Activated naive CD8-positive, alpha-beta T cell treated with anti-CD3 and anti-CD28 coated beads for 36 hours (primary cell): Measurements from ENCODE around the gene PERCC1. TPM values are rescaled to one million over a fixed set of nuclear protein-coding genes. Genes with fewer than 3 reads are reported as not detected.
A peak's percentile ranks its signal among the peaks of the same experiment; 100 is the strongest.

Experiments
- DNase-seq: peaks from one replicate; pipeline ENCODE4 v3.0.0; 2021
- H3K27ac Mint-ChIP-seq: one replicate; pipeline ENCODE4 v1.8.0; 2022; ENCODE audit warnings: mild to moderate bottlenecking, moderate library complexity, mixed read lengths
- H3K27me3 Mint-ChIP-seq: one replicate; pipeline ENCODE4 v1.8.0; 2022; ENCODE audit warnings: mild to moderate bottlenecking, mixed read lengths
- H3K36me3 Mint-ChIP-seq: one replicate; pipeline ENCODE4 v1.8.0; 2021; ENCODE audit warnings: mild to moderate bottlenecking, mixed read lengths
- H3K4me1 Mint-ChIP-seq: one replicate; pipeline ENCODE4 v1.8.0; 2021; ENCODE audit warnings: mixed read lengths
- H3K4me3 Mint-ChIP-seq: one replicate; pipeline ENCODE4 v1.8.0; 2022; ENCODE audit warnings: mild to moderate bottlenecking, moderate library complexity, mixed read lengths
- H3K9me3 Mint-ChIP-seq: one replicate; pipeline ENCODE4 v1.8.0; 2022; ENCODE audit warnings: mixed read lengths
- total RNA-seq, 2 experiments: library from RNA; stranded (reverse); gene quantifications; one replicate each; pipeline ENCODE4 v1.2.3, GENCODE V29; 2021

The PERCC1 gene
- total RNA-seq, 2 experiments from 2014 or later, result 0.25 to 0.40 TPM

DNA sequence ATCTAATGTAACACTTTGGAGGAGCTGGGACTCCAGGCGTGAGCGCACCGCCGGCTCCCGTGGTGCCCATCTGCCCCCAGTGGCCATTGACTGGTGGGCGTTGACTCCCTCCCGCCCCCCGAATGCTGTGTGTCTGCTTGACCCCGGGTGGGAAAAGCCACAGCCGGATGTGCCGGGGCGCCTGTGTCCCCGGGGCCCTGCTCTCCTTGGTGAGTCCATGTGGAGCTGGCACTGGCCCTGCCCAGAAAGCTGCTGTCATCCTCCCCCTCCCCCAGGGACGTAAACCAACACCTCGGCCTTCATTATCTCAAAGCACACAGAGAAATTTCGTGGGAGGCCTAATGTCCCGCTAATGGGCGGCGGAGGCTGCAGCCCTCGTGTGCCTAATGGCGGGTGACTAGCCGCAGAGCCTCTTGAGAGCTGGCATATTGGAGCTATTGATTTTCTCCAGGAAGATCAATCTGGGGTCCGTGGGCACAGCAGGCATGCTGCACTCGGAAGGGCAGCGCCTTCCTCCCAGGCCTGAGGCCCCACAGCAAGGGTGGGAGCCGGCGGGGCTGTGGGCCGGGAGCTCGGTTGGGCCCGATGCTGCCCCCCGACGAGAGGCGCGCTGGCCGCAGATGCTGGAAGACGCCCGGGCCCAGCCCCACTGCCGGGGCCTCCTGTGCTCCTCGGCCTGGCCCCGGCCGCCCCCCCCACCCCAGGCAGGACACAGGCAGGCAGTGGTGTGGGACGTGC, 4.0 kb upstream of the PERCC1 start:
- H3K4me3 Mint-ChIP-seq, result no peak overlapping the region

DNA sequence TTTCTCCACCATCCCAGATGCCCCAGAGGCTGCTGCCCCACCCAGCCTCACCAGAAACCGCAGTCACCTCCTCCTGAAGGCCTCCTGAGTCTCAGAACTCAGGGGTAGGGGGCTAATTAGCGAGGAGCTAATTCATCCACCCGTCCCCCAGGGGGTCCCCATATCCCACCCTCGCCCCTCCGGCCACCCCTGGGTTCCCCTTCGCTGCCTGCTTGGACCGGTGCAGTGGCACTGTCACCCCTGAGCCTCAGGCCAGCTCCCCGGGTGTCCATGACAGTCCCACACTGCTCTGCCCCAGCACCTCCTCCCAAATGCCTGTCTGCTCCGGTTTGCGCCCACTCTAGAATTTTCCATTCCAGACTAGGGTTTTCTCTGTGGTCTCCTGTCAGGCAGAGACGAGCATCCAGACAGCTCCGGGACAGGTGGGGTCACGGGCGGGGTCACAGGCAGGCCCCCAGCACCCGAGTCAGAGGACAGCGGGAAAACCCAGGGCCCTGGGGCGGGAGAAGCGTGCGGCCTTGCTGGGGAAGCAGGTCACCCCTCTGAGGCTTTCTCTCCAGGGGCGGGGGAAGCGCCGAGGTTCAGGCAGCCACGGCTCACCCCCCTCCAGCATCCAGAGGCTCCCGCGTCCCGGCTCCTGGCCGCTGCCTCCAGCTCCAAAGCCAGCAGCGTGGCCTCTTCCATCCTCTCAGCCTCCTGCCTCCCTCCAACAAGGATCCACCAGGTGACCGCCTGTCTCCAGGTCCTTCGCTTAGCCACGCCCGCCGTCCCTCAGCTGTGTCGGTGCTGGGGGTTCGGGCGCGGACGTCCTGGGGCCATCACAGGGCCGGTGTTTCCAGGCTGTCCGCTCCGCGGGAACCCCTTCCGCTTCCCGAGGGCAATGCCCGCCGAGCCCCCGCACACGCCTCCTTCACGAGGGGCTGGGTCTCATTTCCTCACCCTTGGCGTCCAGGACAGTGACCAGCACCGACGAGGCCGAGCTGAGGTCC, 3.1 kb upstream of the PERCC1 start:
- no peak overlapping the region for H3K27ac Mint-ChIP-seq
- DNase-seq, result no peak
- no peaks in the 10 kb centered on the region for H3K4me1 Mint-ChIP-seq
- no peak overlapping the region for H3K4me3 Mint-ChIP-seq
- no peaks in the 10 kb centered on the region for H3K27me3 Mint-ChIP-seq
- no peaks in the 10 kb centered on the region for H3K36me3 Mint-ChIP-seq
- no peaks in the 10 kb centered on the region for H3K9me3 Mint-ChIP-seq

More for the DNA sequence above, 4.0 kb upstream of the PERCC1 start:
- H3K27ac Mint-ChIP-seq, result no peak overlapping the region
- peaks cover 4% of the 10 kb centered on the region for H3K4me1 Mint-ChIP-seq
- H3K27me3 Mint-ChIP-seq, result no peaks in the 10 kb centered on the region
- no peak for DNase-seq
- H3K36me3 Mint-ChIP-seq, result no peaks in the 10 kb centered on the region
- H3K9me3 Mint-ChIP-seq, result peaks cover 5% of the 10 kb centered on the region

DNA sequence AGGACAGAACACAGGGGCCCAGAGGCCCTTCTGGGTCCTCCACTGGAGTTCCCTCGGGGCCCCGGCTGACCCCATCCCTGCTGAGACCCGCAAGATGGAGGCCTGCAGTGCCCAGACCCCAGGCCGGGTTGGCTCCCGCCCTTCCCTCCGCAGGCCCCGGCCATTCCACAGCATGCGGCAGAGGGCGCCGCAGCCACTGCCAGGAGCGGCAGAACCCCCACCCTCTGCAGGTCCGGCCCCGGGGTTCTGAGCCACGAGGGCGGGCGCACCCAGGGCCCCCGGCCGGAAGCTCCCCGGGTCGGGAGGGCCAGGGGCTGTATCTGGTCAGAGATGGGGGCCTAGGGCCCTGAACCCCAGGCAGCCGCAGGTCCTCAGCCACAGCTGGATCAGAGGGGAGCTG, 2.4 kb upstream of the PERCC1 start:
- Mint-ChIP-seq H3K4me1 (no peaks in the 10 kb centered on the region), H3K27me3 (no peaks in the 10 kb centered on the region), H3K36me3 (no peaks in the 10 kb centered on the region), H3K4me3 (no peak overlapping the region), H3K9me3 (no peaks in the 10 kb centered on the region), H3K27ac (no peak overlapping the region)
- DNase-seq, result peak; percentile 72

DNA sequence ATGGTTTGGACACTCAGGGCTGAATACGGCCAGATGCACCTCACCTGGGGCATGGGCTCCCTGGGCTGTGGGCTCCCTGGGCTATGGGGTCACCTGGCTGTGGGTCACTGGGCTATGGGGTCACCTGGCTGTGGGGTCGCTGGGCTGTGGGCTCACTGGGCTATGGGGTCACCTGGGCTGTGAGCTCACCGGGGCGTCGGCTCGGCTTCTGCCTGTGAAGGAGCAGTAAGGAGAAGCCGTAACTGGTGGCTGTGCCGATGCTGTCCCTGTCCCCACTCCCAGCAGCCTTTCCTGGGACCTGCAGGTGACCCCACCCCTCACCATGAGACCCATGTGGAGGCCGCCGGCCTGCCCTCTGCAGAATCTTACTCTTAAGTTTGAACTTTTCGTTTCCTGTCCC, 1.9 kb upstream of the PERCC1 start:
- no peaks in the 10 kb centered on the region for H3K4me1 Mint-ChIP-seq
- H3K4me3 Mint-ChIP-seq, result no peak overlapping the region
- no peaks in the 10 kb centered on the region for H3K27me3 Mint-ChIP-seq
- H3K36me3 Mint-ChIP-seq, result no peaks in the 10 kb centered on the region
- no peak overlapping the region for H3K27ac Mint-ChIP-seq
- no peak for DNase-seq
- H3K9me3 Mint-ChIP-seq, result no peaks in the 10 kb centered on the region

DNA sequence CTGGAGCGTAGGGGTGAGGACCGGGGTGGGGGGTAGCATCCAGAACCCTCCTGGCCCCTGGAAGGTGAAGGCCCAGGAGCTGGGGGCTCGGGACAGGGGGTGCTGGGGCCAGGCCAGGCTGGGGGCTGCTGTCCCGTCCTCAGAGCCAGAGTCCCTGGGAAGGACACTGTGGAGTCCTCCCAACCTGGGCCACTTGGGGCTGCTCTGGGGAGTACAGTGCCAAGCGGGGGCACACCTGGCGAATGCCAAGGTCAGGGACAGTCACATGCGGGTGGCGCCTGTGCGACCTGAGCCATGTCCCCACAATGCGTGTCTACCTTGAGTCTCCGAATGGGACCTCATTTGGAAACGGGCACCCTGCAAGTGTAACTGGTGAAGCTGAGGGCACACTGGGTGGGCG, 1.2 kb upstream of the PERCC1 start:
- H3K36me3 Mint-ChIP-seq, result no peaks in the 10 kb centered on the region
- H3K27me3 Mint-ChIP-seq, result no peaks in the 10 kb centered on the region
- H3K9me3 Mint-ChIP-seq, result no peaks in the 10 kb centered on the region
- H3K4me3 Mint-ChIP-seq, result no peak overlapping the region
- H3K4me1 Mint-ChIP-seq, result no peaks in the 10 kb centered on the region
- DNase-seq, result no peak
- no peak overlapping the region for H3K27ac Mint-ChIP-seq

DNA sequence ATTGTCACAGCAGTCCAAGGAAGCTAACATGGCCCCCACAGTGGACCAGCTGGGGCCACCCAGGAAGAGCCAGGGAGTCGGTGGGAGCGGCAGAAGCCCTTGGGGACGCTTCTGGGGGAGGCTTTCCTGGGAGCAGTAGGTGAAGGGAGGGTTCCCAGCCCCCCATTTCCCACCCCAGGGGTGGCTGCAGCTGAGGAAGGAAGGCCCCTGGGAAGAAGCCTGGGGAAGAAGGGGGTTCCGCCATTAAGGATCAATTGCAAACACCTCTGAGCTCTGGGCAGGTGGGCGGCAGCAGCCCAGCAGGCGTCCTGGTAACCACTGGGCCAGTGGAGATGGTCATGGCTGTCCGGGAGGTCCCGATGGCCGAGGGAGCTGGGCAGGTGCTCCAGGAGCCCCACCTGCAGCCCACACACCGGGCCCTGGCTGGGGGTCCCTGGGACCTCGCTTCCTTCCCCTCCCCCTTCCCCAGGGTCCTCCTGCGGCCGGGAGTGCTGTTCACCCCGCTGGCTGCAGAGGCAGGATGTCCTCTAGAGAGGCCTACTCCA, 592 bp upstream of the PERCC1 start:
- H3K4me1 Mint-ChIP-seq, result no peaks in the 10 kb centered on the region
- no peak for DNase-seq
- H3K27ac Mint-ChIP-seq, result no peak overlapping the region
- H3K27me3 Mint-ChIP-seq, result no peaks in the 10 kb centered on the region
- no peak overlapping the region for H3K4me3 Mint-ChIP-seq
- no peaks in the 10 kb centered on the region for H3K36me3 Mint-ChIP-seq
- H3K9me3 Mint-ChIP-seq, result no peaks in the 10 kb centered on the region

DNA sequence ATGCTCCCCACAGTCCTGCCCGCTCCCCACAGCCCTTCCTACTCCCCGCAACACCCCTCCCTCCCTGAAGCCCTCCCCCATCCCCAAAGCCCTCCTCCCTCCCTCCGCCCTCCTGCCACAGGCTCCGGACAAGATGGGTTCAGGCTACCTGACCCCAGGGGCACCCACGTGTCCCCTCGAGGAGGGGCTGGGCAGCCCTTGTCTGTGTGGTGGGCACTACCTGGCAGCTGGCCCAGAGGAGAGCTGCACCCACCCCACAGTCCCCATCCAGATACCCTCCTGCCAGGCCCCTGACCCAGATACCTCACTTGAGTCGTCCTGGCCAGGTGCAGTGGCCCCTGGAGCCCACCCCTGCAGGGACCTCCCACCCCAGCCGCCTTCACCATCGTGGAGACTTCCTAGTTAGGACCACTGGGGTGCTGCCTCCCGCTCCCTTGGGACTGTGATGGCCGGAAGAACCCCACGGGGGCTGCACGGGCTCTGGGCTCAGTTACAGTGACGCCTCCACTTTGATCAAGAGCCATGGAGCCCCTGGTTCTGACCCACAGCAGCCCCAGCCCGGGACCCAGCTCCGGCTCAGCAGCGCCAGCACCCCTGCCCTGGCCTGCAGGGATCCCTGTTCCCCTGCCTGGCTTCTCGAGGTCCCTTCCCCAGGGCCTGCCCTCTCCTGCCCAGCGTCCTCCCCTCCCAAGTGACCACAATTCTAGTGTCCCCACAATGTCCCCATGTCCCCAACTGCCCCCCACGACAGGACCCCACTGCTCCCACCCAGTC, 806 bp downstream of the PERCC1 start:
- no peaks in the 10 kb centered on the region for H3K36me3 Mint-ChIP-seq
- peak overlapping the region; percentile 78 for H3K27ac Mint-ChIP-seq
- DNase-seq, result no peak
- H3K9me3 Mint-ChIP-seq, result no peaks in the 10 kb centered on the region
- H3K4me3 Mint-ChIP-seq, result peak overlapping the region; percentile 69
- no peaks in the 10 kb centered on the region for H3K27me3 Mint-ChIP-seq
- H3K4me1 Mint-ChIP-seq, result no peaks in the 10 kb centered on the region

DNA sequence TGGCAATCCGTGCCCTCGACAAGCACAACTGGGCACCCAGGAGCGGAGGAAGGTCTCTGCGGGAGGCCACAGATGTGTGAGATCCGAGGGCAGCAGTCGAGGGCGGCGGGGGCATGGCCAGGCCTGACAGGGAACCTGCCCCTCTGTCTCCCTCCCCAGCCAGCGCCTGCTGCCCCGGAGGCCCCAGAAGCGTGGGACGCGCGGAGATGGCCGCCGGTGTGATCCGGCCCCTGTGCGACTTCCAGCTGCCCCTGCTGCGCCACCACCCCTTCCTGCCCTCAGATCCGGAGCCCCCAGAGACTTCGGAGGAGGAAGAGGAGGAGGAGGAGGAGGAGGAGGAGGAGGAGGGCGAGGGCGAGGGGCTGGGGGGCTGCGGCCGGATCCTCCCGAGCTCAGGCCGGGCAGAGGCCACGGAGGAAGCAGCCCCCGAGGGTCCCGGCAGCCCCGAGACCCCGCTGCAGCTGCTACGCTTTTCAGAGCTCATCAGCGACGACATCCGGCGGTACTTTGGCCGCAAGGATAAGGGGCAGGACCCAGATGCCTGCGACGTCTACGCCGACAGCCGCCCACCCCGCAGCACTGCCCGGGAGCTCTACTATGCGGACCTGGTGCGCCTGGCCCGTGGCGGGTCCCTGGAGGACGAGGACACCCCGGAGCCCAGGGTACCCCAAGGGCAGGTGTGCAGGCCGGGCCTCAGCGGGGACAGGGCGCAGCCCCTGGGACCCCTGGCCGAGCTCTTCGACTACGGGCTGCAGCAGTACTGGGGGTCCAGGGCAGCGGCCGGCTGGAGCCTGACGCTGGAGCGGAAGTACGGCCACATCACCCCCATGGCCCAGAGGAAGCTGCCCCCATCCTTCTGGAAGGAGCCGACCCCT, 1.7 kb downstream of the PERCC1 start:
- Mint-ChIP-seq H3K9me3 (no peaks in the 10 kb centered on the region), H3K4me1 (no peaks in the 10 kb centered on the region), H3K36me3 (no peaks in the 10 kb centered on the region), H3K4me3 (peak overlapping the region; percentile 69), H3K27me3 (no peaks in the 10 kb centered on the region), H3K27ac (peak overlapping the region; percentile 78)
- DNase-seq, result no peak

DNA sequence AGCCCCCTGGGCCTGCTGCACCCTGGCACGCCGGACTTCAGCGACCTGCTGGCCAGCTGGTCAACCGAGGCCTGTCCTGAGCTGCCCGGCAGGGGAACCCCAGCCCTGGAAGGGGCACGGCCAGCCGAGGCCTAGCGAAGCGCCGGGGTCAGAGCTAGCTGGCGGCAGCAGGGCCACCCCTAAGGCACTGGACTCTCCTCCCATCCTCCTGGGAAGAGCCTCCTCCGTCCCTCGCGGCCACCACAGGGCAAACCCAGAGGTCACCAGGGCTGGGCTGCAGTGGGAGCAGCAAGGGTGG, 2.3 kb downstream of the PERCC1 start:
- no peaks in the 10 kb centered on the region for H3K9me3 Mint-ChIP-seq
- no peaks in the 10 kb centered on the region for H3K4me1 Mint-ChIP-seq
- no peak overlapping the region for H3K27ac Mint-ChIP-seq
- DNase-seq, result no peak
- no peaks in the 10 kb centered on the region for H3K36me3 Mint-ChIP-seq
- no peaks in the 10 kb centered on the region for H3K27me3 Mint-ChIP-seq
- H3K4me3 Mint-ChIP-seq, result no peak overlapping the region

DNA sequence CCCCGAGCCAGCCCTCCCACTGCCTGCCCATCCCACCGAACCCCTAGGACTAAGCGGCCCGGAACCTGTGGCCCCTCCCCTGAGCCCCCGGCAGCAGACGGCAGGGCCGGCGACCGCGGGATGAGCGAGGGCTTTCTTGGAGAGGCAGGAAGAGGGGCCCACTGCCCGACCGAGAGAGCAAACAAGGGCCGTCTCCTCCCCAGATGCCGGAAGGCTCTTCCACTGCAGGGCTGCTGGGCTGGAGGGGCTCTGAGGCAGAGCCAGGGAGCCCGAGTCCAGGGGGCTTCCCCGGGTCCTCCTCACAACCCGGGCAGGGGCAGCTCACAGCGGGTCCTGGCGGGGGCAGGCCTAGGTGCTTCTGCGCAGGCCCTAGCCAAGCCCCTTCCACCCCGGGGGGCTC, 2.9 kb downstream of the PERCC1 start:
- H3K9me3 Mint-ChIP-seq, result no peaks in the 10 kb centered on the region
- H3K4me3 Mint-ChIP-seq, result no peak overlapping the region
- H3K4me1 Mint-ChIP-seq, result no peaks in the 10 kb centered on the region
- H3K27me3 Mint-ChIP-seq, result no peaks in the 10 kb centered on the region
- no peak for DNase-seq
- no peak overlapping the region for H3K27ac Mint-ChIP-seq
- no peaks in the 10 kb centered on the region for H3K36me3 Mint-ChIP-seq

DNA sequence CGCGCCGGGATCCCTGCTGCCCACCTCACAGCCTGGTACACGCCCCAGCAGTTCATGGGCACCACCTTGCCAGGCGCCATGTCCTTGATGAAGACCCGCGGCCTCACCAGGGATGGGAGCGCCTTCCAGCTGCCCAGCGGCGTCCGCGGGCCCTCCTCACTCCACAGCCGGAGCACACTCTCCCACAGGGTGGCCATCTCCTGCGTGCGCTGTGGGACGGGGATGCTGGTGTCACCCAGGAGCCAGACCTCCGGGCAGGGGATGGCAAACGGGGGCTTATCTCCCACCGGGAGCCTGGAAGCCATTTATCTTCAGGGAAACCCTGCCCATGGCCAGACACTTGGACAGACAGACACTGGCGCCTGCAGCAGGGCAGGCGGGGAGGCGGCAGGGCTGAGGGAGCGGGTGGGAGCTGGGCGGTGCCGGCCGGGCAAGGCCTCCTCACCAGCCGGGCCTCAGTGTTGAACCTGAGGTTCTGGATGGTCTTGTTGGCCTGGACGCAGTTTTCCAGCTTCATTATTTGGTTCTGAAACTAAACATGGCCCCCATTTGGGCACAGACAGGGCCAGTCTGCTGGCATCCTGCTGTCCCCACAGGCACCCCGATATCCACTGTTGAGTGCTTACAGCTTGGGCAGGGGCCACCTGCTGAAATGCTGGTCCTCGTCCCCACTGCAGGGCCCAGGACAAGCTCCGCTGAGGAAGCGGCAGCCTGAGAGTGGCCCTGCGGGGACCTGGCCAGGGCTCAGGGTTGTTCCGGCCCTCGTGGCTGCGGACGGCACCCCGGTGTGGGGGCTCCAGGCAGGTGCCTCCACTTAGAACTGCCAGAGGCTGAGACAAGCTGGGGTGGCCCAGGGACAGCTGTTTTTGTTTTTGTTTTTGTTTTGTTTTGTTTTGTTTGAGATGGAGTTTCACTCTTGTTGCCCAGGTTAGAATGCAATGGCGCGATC, 4.0 kb downstream of the PERCC1 start:
- Mint-ChIP-seq H3K36me3 (no peaks in the 10 kb centered on the region), H3K27ac (no peak overlapping the region), H3K27me3 (no peaks in the 10 kb centered on the region), H3K4me3 (no peak overlapping the region), H3K9me3 (no peaks in the 10 kb centered on the region), H3K4me1 (no peaks in the 10 kb centered on the region)
- no peak for DNase-seq

DNA sequence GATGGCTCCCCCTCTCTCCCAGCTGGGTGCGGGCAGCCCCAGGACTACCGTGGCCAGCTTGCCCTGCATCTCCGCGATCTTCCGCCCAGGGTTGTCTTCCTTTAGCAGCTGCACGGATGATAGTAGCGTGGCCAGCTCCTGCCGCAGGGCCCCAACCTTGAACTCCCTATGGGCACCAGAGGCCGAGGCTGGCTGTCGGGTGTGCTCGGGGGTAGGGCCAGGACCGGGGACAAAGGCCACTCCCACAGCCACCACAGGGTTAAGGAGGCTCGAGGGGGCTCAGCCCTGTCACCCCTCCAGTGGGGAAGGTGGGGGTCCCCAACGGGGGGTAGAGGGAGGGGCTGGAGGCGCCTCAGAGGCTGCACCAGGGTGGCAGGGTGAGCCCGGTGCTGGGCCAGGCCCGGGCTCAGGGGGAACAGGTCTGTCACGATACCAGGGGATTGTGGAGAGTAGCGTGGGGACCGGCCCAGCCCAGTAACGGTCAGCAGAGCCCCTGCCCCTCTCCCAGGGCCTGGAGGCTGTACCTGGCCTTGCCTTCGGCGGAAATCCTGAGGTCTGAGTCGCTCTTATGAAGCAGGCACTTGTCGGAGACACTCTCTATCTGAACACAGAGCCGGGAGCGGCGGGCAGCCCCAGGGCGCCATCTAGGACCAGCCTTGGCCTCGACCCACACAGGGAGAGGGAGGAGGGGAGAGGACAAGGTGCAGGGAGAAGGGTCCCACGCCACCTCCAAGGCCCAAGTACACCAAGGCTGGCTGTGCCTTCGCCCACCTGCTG, 5.2 kb downstream of the PERCC1 start:
- H3K36me3 Mint-ChIP-seq, result no peaks in the 10 kb centered on the region
- H3K9me3 Mint-ChIP-seq, result no peaks in the 10 kb centered on the region
- DNase-seq, result no peak
- H3K27me3 Mint-ChIP-seq, result no peaks in the 10 kb centered on the region
- H3K4me1 Mint-ChIP-seq, result no peaks in the 10 kb centered on the region
- H3K27ac Mint-ChIP-seq, result no peak overlapping the region
- H3K4me3 Mint-ChIP-seq, result no peak overlapping the region
